ENCODE measurements around the gene DNHD1.

The DNHD1 gene

DNA sequence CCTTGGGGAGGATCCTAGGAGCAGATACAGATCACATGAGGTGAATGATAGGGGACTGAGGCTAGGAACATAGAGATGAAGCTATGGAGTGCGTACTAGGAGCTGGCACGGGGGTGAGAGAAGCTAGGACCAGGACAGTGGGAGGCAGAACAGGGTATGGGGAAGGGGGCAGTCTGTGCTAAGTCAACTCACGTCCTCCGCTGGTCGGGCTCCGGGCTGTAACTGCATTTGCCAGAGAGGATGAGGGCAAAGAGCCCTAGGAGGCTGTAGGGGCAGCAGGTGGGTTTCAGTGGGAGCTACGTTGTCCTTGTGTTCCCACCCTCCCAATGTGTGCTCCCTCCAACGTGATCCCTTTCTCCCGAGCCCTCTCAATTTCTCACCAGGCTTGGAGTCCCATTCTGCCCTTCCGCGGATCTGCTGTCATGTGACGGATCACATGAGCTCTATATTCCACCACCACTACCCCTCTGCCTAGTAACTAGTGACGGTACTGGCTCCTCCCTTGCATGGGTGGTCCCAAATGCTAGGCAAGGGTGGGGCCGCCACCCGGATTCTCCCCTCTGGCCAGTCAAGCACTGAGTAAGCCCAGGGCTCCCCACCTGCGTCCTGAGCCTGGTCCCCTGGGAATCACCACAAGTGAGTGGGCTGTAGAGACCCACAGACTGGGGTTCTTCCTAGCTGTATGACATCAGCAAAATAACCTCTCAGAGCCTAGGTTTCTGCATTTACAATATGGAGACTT, 122.1 kb downstream of the DNHD1 start, which contains the start of gene TPP1:
Gene TPP1 (minus strand): TSS at position 419 of the 742 bp plus-strand sequence. CDS start 22 bp downstream, at position 397.
- TF ChIP-seq, protein P1, sequence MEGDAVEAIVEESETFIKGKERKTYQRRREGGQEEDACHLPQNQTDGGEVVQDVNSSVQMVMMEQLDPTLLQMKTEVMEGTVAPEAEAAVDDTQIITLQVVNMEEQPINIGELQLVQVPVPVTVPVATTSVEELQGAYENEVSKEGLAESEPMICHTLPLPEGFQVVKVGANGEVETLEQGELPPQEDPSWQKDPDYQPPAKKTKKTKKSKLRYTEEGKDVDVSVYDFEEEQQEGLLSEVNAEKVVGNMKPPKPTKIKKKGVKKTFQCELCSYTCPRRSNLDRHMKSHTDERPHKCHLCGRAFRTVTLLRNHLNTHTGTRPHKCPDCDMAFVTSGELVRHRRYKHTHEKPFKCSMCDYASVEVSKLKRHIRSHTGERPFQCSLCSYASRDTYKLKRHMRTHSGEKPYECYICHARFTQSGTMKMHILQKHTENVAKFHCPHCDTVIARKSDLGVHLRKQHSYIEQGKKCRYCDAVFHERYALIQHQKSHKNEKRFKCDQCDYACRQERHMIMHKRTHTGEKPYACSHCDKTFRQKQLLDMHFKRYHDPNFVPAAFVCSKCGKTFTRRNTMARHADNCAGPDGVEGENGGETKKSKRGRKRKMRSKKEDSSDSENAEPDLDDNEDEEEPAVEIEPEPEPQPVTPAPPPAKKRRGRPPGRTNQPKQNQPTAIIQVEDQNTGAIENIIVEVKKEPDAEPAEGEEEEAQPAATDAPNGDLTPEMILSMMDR (IDR thresholded peaks at IDR 0.05; ENCODE audit: low read depth, low read length), result no peak
- peak; percentile 96 for DNase-seq (ENCODE audit: low read depth in 2 of 2)
- H3K4me3 ChIP-seq (replicated peaks in 1 of 2; ENCODE audit: low read depth in 2 of 2, low read length in 2 of 2), result peak within 1 kb of the TSS; percentile 74 to 86

DNA sequence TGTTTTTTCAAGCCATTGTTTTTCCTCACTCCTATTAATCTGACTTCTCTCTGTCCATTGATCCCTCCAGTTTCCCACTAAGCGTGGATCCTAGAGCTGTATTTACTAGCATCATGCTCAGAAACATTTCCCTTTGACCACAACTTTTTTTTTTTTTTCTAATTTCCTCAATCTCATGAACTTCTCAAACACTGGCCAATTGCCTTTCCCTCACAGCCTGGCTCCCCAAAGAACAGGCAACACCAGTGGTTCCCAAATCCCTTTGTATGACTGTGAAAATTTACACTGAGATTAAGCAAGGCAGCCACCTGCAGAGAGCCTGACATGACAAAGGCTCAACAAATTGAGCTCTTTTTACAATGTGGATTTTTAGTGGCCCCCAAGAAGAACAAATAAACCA, 123.6 kb downstream of the DNHD1 start:
- H3K4me3 ChIP-seq (replicated peaks in 1 of 2; ENCODE audit: low read depth in 2 of 2, low read length in 2 of 2), result no peak overlapping the region
- TF ChIP-seq, protein P1 (IDR thresholded peaks at IDR 0.05; ENCODE audit: low read depth, low read length), result no peak
- DNase-seq (ENCODE audit: low read depth in 2 of 2), result no peak

Measured in cardiac fibroblast (primary cell).